HG02885 (cell line): ENCODE results near the gene PPARD.

Experiments
- ATAC-seq: cut with Tn5 transposase; IDR thresholded peaks from one replicate; pipeline ENCODE4 v1.9.1; 2021; ENCODE audit warnings: mild to moderate bottlenecking; ENCODE audit not compliant: unreplicated experiment, poor library complexity

The PPARD gene

GRCh38 chr6:35351422-35351821 lies 9.1 kb downstream of the PPARD start:
- ATAC-seq = no peak

DNA sequence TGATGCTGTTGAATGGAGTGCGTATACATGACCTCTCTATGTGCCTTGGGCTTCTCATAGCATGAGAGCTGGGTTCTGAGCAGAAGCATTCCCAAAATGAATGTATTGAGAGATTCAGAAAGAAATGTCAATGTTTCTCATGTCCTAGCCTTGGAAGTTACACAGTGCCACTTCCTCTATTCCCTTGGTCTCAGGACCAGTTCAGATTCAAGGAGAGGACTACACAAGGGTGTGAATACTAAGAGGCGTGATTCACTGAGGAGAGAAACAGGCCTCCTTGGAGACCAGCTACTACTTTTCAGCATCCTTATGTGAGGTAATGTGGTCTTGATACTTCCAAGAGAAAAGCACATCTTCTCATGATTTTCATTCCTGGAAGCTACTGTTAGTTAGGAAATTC lies 10.4 kb downstream of the PPARD start:
- no peak for ATAC-seq

DNA sequence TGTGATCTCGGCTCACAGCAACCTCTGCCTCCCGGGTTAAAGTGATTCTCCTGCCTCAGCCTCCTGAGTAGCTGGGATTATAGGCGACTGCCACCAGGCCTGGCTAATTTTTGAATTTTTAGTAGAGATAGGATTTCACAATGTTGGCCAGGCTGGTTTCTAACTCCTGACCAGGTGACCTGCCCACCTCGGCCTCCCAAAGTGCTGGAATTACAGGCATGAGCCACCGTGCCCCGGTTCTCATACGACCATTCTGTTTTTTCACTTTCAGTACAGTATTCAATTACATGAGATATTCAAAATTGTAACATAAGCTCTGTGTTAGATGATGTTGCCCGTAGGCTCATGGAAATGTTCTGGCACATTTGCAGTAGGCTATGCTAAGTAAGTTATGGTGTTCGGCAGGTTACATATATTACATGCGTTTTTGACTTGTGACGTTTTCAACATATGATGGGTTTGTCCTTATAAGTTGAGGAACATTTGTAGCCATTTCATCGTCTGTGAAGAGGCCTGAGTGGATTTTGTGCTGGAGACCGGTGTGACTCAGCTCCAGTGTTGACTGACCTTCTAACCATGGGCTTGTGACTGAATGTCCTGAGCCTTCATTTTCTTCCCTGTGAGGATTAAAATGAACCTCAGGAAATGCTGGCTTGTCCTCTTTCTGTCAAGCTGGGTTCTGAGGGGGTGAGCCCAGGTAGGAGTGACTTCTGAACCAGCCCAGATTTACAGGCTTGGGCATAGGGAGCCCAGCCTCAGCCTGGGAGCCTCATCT lies 12.2 kb downstream of the PPARD start:
- ATAC-seq = no peak

GRCh38 chr6:35356391-35356790 lies 14.0 kb downstream of the PPARD start:
- no peak for ATAC-seq

GRCh38 chr6:35357677-35358076 lies 15.3 kb downstream of the PPARD start:
- ATAC-seq = no peak

- ATAC-seq = no peak
Measured at GRCh38 chr6:35358086-35358485, 15.7 kb downstream of the PPARD start.

DNA sequence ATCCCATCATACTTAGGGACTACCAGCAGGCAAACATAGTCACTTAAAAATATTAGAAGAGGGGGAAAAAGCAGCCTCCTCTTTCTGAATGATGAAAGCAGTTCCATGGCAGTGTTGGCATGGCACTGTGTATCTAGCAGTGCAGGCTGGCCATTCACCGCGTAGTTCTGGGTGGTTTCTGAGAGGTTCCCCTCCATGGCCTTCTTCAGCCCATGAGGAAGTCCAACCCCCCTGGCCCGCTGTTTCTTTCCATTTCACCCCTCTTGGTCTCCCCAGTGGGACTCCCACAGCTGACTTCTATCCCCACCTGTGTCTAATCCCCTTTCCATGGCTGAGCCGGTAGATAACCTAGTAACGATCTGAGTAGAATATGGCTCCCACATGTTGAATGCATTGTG lies 17.0 kb downstream of the PPARD start:
- no peak for ATAC-seq

GRCh38 chr6:35359744-35360348 lies 17.5 kb downstream of the PPARD start:
- no peak for ATAC-seq

GRCh38 chr6:35360349-35361138 lies 18.2 kb downstream of the PPARD start:
- ATAC-seq = no peak

GRCh38 chr6:35362200-35362599 lies 19.8 kb downstream of the PPARD start:
- ATAC-seq = no peak

DNA sequence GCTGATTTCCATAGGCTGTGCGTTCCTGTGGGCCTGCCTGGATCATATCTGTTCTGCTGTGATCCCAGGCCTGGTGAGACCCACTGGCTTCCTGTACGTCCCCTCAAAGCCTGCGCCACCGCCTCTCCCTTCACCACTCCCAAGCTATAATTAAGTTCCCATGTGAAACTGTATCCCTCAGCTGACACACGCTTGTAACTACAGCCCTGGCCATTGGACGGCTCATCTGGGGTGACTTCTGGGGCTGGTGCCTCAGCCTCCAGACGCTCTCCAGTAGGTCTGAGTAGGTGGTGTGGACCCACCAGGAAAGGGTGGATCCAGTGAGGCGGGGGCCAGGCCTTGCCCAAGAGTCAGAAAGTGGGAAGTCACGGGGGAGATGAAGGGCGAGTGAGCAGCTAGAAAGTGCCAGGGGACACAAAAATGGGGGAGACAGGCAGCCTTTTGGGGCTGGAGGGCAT lies 21.0 kb downstream of the PPARD start:
- no peak for ATAC-seq

DNA sequence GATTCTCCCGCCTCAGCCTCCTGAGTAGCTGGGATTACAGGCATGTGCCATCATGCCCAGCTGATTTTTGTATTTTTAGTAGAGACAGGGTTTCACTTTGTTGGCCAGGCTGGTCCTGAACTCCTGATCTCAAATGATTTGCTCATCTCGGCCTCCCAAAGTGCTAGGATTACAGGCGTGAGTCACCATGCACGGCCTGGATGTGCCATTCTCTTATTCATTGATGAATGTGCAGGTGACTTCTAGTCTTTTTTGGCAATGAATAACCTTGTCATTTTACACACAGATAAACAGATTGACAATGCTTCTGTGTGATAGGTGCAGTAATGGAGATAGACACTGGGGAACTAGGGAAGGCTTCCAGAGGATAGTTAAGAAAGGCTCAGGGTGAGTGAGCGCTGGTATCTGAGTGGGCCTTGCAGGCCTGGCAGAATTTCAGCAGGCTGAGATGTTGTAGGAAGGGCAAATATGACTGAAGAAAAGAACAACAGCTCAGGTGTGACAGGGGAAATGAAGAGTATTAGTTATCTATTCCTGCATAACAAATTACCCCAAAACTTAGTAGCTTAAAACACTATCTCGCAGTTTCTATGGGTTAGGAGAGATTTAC lies 23.3 kb downstream of the PPARD start:
- no peak for ATAC-seq

DNA sequence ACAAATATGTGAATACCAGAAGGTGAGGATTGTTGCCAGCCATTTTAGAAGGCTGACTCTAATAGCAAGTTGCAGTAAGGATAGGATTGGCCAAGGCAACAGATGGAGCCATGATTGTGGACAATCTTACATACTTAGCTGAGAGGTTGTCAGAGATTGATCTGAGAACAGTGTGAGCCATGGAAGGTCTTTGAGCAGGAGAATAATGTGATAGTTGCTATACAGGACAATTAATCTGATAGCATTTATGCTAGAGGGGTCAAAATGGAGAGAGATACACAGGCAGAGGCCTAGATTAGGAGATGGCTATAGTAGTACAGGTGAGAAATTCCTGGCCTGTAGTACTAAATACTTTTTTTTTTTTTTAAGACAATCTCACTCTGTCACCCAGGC lies 23.8 kb downstream of the PPARD start:
- no peak for ATAC-seq

DNA sequence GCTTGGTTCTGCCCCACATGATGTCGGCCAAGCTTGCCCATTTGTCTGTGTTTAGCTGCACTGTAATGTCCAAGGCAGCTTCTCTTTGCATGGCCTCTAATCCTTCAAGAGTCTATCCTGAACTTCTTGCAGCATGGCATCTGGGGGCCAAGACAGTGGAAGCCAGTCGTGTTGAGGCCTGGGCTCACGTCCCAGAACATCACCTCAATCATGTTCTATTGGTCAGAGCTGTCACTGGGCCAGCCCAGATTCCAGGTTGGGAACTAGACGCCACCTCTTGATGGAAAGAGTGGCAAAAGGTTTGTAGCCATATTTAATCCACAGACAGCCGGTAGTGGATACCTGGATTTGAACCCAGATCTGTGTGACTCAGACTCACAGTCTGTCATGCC lies 25.3 kb downstream of the PPARD start:
- no peak for ATAC-seq

DNA sequence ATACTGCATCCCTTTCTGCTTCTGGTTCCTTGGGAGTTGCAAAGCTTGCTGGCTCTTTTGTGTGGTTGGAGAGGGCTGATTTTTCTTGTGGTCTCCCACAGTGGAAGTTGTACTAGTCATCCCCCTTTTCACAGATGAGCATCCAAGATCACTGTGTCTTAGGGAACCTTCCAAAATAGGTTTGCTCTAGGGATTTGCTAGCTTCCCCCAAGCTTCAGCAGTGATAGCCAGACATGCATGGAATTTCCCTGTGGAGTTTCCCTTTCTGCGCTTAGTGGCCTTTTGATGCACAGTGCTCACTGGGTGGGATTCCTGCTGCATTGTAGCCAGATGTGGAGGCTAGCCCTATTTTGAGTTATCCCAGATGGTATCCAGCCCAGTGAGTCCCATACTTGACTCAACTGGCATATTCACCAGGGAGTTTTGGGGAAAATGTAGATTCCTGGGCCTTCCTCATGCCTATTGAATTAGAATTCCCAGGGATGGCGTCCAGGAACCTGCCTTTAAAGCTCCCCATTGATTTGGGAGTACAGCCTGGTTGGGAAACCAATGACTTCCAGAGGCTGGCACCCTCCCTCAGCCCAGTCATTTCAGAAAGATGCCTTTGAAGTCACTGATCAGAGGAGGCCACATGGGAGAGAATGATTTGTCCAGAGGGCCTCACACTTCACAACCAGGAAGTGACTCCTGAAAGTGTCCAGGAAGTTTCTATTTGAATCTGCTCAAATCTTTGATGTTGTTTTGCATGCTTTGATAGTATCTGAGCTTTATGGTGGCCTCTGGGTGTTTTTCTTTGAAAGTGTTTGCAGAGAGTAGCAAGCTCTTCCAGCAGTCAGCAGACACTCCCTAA lies 25.9 kb downstream of the PPARD start:
- ATAC-seq = no peak

GRCh38 chr6:35370124-35370741 lies 27.9 kb downstream of the PPARD start:
- ATAC-seq = peak; percentile 60

GRCh38 chr6:35370785-35371493 lies 28.6 kb downstream of the PPARD start:
- no peak for ATAC-seq

DNA sequence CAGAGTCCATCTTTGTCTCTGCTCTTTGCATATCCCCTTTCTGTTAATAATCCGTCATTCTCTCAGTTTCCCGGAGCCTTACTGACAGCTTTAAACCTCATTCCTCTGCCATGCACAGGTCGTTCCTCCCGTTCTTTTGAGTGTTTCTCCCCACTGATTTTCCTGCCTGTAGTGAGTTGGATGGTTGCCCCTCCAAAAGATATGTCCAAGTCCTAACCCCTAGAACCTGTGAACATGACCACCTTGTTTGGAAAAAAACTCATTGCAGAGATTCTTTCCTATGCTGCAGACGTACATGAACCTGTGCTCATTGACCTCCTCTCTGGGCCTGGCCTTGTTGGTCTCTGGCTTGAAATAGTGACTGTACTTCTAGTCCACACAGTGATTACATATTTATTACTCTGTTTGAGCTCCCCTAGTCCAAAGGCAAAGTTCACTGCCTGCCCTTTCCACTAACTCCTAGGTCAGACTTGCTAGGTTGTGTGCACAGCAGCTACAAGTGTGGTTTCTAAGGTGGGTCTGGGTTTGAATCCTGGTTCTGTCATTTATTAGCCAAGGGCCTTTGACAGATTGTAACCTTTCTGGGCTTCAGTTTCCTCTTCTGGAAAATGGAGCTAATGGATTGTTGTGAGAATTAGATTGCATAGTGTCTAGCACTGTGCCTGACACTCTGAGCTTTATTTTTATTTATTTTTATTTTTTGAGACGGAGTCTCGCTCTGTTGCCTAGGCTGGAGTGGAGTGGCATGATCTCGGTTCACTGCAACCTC lies 29.3 kb downstream of the PPARD start:
- no peak for ATAC-seq
